Measurements from ENCODE around the gene NCKAP1.

Gene NCKAP1

DNA sequence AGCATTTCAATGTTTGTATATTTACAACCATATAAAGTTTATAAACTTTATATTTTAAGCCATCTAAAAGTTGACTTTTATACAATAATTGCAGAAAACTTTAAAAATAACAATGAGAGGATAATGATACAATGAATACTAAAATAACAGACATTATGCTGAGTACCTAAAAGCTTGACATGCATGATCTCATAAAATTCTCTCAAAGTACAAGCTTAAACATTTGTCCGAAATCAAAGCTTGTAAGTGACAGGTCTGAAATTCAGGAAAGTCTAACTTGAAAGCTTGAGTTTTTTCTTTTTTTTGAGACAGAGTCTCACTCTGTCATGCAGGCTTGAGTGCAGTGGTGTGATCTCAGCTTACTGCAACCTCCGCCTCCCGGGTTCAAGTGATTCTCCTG is 87.7 kb downstream of the NCKAP1 start:
- no peak for ATAC-seq
- TF ChIP-seq TOX (CRISPR knock-in tag; IDR thresholded peaks at IDR 0.05; ENCODE audit: borderline replicate concordance) (no peak), ARNTL (CRISPR knock-in tag; IDR thresholded peaks at IDR 0.05; ENCODE audit: borderline replicate concordance, low read depth) (no peak)

DNA sequence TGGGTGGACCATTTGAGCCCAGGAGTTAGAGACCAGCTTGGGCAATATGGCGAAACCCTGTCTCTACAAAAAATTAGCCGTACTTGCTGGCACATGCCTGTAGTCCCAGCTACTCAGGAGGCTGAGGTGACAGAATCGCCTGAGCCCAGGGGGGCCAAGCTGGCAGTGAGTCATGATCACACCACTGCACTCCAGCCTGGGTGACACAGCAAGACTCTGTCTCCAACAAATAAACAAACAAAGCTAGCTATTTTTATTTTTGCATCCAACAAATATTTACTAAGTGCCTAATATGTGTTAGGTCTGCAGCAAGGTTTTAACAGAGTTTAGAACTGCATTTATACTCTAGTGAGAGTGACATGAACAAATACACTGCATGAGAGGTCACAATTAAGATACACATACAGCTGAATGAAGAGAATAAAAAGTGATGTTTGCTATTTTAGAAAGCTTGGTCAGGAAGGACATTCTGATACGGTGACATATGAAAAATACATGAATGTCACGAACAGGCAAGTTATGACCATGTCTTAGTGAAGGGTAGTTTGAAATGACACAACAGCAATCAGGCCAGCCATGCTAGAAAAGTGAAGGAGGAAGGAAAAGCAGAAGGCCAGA is 88.6 kb downstream of the NCKAP1 start:
- no peak for ATAC-seq
- no peak for TF ChIP-seq TOX (CRISPR knock-in tag; IDR thresholded peaks at IDR 0.05; ENCODE audit: borderline replicate concordance)
- no peak for TF ChIP-seq PPARA (CRISPR knock-in tag; IDR thresholded peaks at IDR 0.05; ENCODE audit: borderline replicate concordance)
- TF ChIP-seq ZNF8 (CRISPR knock-in tag; IDR thresholded peaks at IDR 0.05) = no peak
- TF ChIP-seq GLIS3 (CRISPR knock-in tag; IDR thresholded peaks at IDR 0.05) = no peak
- TF ChIP-seq, protein P1, sequence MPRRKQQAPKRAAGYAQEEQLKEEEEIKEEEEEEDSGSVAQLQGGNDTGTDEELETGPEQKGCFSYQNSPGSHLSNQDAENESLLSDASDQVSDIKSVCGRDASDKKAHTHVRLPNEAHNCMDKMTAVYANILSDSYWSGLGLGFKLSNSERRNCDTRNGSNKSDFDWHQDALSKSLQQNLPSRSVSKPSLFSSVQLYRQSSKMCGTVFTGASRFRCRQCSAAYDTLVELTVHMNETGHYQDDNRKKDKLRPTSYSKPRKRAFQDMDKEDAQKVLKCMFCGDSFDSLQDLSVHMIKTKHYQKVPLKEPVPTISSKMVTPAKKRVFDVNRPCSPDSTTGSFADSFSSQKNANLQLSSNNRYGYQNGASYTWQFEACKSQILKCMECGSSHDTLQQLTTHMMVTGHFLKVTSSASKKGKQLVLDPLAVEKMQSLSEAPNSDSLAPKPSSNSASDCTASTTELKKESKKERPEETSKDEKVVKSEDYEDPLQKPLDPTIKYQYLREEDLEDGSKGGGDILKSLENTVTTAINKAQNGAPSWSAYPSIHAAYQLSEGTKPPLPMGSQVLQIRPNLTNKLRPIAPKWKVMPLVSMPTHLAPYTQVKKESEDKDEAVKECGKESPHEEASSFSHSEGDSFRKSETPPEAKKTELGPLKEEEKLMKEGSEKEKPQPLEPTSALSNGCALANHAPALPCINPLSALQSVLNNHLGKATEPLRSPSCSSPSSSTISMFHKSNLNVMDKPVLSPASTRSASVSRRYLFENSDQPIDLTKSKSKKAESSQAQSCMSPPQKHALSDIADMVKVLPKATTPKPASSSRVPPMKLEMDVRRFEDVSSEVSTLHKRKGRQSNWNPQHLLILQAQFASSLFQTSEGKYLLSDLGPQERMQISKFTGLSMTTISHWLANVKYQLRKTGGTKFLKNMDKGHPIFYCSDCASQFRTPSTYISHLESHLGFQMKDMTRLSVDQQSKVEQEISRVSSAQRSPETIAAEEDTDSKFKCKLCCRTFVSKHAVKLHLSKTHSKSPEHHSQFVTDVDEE (CRISPR knock-in tag; IDR thresholded peaks at IDR 0.05) = no peak
- no peak for TF ChIP-seq CSDC2 (CRISPR knock-in tag; IDR thresholded peaks at IDR 0.05)
- TF ChIP-seq, protein P2, sequence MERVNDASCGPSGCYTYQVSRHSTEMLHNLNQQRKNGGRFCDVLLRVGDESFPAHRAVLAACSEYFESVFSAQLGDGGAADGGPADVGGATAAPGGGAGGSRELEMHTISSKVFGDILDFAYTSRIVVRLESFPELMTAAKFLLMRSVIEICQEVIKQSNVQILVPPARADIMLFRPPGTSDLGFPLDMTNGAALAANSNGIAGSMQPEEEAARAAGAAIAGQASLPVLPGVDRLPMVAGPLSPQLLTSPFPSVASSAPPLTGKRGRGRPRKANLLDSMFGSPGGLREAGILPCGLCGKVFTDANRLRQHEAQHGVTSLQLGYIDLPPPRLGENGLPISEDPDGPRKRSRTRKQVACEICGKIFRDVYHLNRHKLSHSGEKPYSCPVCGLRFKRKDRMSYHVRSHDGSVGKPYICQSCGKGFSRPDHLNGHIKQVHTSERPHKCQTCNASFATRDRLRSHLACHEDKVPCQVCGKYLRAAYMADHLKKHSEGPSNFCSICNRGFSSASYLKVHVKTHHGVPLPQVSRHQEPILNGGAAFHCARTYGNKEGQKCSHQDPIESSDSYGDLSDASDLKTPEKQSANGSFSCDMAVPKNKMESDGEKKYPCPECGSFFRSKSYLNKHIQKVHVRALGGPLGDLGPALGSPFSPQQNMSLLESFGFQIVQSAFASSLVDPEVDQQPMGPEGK (CRISPR knock-in tag; IDR thresholded peaks at IDR 0.05; ENCODE audit: borderline replicate concordance) = no peak
- TF ChIP-seq, protein P3, sequence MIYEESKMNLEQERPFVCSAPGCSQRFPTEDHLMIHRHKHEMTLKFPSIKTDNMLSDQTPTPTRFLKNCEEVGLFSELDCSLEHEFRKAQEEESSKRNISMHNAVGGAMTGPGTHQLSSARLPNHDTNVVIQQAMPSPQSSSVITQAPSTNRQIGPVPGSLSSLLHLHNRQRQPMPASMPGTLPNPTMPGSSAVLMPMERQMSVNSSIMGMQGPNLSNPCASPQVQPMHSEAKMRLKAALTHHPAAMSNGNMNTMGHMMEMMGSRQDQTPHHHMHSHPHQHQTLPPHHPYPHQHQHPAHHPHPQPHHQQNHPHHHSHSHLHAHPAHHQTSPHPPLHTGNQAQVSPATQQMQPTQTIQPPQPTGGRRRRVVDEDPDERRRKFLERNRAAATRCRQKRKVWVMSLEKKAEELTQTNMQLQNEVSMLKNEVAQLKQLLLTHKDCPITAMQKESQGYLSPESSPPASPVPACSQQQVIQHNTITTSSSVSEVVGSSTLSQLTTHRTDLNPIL (CRISPR knock-in tag; IDR thresholded peaks at IDR 0.05; ENCODE audit: low read depth) = no peak
- no peak for TF ChIP-seq ZNF565 (CRISPR knock-in tag; conservative IDR thresholded peaks at IDR 0.05; ENCODE audit: low read depth)
- TF ChIP-seq, protein P4, sequence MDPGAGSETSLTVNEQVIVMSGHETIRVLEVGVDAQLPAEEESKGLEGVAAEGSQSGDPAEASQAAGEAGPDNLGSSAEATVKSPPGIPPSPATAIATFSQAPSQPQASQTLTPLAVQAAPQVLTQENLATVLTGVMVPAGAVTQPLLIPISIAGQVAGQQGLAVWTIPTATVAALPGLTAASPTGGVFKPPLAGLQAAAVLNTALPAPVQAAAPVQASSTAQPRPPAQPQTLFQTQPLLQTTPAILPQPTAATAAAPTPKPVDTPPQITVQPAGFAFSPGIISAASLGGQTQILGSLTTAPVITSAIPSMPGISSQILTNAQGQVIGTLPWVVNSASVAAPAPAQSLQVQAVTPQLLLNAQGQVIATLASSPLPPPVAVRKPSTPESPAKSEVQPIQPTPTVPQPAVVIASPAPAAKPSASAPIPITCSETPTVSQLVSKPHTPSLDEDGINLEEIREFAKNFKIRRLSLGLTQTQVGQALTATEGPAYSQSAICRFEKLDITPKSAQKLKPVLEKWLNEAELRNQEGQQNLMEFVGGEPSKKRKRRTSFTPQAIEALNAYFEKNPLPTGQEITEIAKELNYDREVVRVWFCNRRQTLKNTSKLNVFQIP (CRISPR knock-in tag; IDR thresholded peaks at IDR 0.05; ENCODE audit: borderline replicate concordance, low read depth) = no peak
- no peak for TF ChIP-seq TCF4 (CRISPR knock-in tag; IDR thresholded peaks at IDR 0.05; ENCODE audit: borderline replicate concordance)
- no peak for TF ChIP-seq ARNTL (CRISPR knock-in tag; IDR thresholded peaks at IDR 0.05; ENCODE audit: borderline replicate concordance, low read depth)
- TF ChIP-seq ZC3H10 (CRISPR knock-in tag; IDR thresholded peaks at IDR 0.05) = no peak
- no peak for TF ChIP-seq BACH2 (CRISPR knock-in tag; IDR thresholded peaks at IDR 0.05; ENCODE audit: borderline replicate concordance)
- no peak for TF ChIP-seq OSR1 (CRISPR knock-in tag; IDR thresholded peaks at IDR 0.05)

DNA sequence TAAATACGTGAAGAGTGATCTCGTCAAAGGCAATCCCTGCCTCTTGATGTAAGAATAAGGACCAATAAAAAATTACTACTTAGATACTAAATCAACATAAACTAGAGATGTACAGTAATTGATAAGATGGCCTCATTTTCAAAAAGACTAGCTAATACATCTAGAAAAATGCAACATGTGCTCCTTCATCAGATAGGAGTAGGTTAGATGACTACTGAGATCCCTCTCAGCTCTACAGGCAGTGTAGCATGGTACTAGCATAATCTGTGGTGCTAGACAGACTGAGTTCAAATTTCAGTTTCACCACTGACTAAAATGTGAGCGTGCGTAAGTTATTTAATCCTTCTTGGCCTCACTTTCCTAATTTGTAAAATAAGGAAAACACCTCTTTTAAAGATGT is 89.2 kb downstream of the NCKAP1 start:
- TF ChIP-seq GLIS3 (CRISPR knock-in tag; IDR thresholded peaks at IDR 0.05) = no peak
- ATAC-seq = no peak

DNA sequence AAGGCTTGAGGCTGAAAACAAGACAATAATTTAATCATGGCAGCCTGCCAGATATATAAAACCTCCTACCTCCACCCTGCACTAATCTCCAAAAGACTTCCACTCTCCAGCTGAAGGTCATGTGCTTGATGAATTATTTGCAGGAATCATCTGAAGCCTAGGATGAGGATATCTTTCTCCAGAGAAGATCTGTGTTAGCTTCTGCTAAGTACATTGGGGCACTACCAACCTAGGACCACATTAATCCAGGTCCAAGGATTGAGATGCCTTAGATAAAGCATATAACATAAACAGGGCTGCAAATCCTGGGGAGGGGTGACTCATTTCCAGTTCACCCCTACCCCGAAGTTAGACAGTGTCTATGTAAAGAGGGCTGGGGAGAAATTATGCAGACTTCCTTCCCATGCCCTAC is 91.3 kb downstream of the NCKAP1 start:
- TF ChIP-seq, protein P5, sequence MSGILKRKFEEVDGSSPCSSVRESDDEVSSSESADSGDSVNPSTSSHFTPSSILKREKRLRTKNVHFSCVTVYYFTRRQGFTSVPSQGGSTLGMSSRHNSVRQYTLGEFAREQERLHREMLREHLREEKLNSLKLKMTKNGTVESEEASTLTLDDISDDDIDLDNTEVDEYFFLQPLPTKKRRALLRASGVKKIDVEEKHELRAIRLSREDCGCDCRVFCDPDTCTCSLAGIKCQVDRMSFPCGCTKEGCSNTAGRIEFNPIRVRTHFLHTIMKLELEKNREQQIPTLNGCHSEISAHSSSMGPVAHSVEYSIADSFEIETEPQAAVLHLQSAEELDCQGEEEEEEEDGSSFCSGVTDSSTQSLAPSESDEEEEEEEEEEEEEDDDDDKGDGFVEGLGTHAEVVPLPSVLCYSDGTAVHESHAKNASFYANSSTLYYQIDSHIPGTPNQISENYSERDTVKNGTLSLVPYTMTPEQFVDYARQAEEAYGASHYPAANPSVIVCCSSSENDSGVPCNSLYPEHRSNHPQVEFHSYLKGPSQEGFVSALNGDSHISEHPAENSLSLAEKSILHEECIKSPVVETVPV (CRISPR knock-in tag; IDR thresholded peaks at IDR 0.05) = no peak
- TF ChIP-seq ISL1 (CRISPR knock-in tag; IDR thresholded peaks at IDR 0.05) = 0 out of 2 replicates have a peak, but pooled peaks have one; percentile 24

More for the DNA sequence above, 91.3 kb downstream of the NCKAP1 start:
- peak; percentile 64 for ATAC-seq
